Measurements from ENCODE around the gene FRS2. TPM values are rescaled to one million over a fixed set of nuclear protein-coding genes. Genes with fewer than 3 reads are reported as not detected.

The FRS2 gene
- polyA plus RNA-seq, 1 donor from 2014 or later: 20.2 TPM

- TF ChIP-seq REST (IDR thresholded peaks at IDR 0.05; ENCODE audit: borderline replicate concordance): no peak
These were observed 128.1 kb downstream of the FRS2 start (continued) for GRCh38 chr12:69598174-69598753.

GRCh38 chr12:69600804-69601203, 130.6 kb downstream of the FRS2 start:
- H3K27me3 ChIP-seq (ENCODE audit: insufficient read depth, low read depth, low read length): no peaks in the 10 kb centered on the region
- no peak overlapping the region for H3K9ac ChIP-seq (ENCODE audit: low read length)
- no peaks in the 10 kb centered on the region for H3F3A ChIP-seq (ENCODE audit: insufficient read depth, low read length, poor library complexity, severe bottlenecking)
- H3K36me3 ChIP-seq (ENCODE audit: insufficient read depth, low read length): peaks cover 42% of the 10 kb centered on the region
- H3K9me2 ChIP-seq (ENCODE audit: insufficient read depth, low read length): no peaks in the 10 kb centered on the region
- no peak for TF ChIP-seq RAD21 (conservative IDR thresholded peaks at IDR 0.05)
- TF ChIP-seq EP300 (conservative IDR thresholded peaks at IDR 0.05; ENCODE audit: poor library complexity, severe bottlenecking): no peak
- no peak for TF ChIP-seq TAF1 (IDR thresholded peaks at IDR 0.05; ENCODE audit: low read depth)
- TF ChIP-seq SMC3 (conservative IDR thresholded peaks at IDR 0.05; ENCODE audit: poor library complexity): no peak
- no peak for TF ChIP-seq EZH2 (IDR thresholded peaks at IDR 0.05; ENCODE audit: borderline replicate concordance, insufficient read depth, low read length, poor library complexity, severe bottlenecking)
- TF ChIP-seq REST (IDR thresholded peaks at IDR 0.05; ENCODE audit: borderline replicate concordance): no peak
- TF ChIP-seq POLR2AphosphoS5 (IDR thresholded peaks at IDR 0.05): no peak
- no peak for TF ChIP-seq MXI1 (conservative IDR thresholded peaks at IDR 0.05; ENCODE audit: poor library complexity, severe bottlenecking)
- no peak for TF ChIP-seq CTCF (IDR thresholded peaks at IDR 0.05; ENCODE audit: poor library complexity, severe bottlenecking)
- H3K27ac ChIP-seq (ENCODE audit: low read length): no peak overlapping the region
- no peak overlapping the region for H2AFZ ChIP-seq (ENCODE audit: low read depth, low read length)
- no peak overlapping the region for H3K4me3 ChIP-seq (ENCODE audit: low read length)
- peaks cover 3% of the 10 kb centered on the region for H3K79me2 ChIP-seq (replicated peaks; ENCODE audit: insufficient read depth, low read length)
- H3K4me2 ChIP-seq (ENCODE audit: low read length): no peak overlapping the region
- H4K20me1 ChIP-seq (ENCODE audit: insufficient read depth): no peaks in the 10 kb centered on the region
- H3K9me3 ChIP-seq (ENCODE audit: low read length): no peaks in the 10 kb centered on the region

Measured in neural cell (in vitro differentiated cells).